ENCODE measurements around the gene LARP6. TPM values are rescaled to one million over a fixed set of nuclear protein-coding genes. Genes with fewer than 3 reads are reported as not detected.

Gene LARP6
- total RNA-seq, 2 experiments from 2014 or later: 0.31 TPM; not detected in 1

- no peaks in the 10 kb centered on the region for H3K36me3 ChIP-seq (ENCODE audit: insufficient read depth, low read length)
- Mint-ChIP-seq H3K27me3 (peaks cover 14% of the 10 kb centered on the region), H3K27ac (no peak overlapping the region), H3K4me1 (ENCODE audit: low read depth) (no peaks in the 10 kb centered on the region), H3K9me3 (no peaks in the 10 kb centered on the region), H3K36me3 (ENCODE audit: low read depth) (no peaks in the 10 kb centered on the region), H3K4me3 (no peak overlapping the region)
- no peaks in the 10 kb centered on the region for H3K4me1 ChIP-seq (ENCODE audit: insufficient read depth, low read length)
- DNase-seq (no peak), ATAC-seq (ENCODE audit: poor library complexity) (no peak)
- no peak overlapping the region for H3K27ac ChIP-seq (ENCODE audit: low read depth in 1 of 2, low read length in 2 of 2)
- peaks cover 0 to 8% of the 10 kb centered on the region in 2 experiments for H3K27me3 ChIP-seq (ENCODE audit: control insufficient read depth in 1 of 2, insufficient read depth in 2 of 2, low read length in 2 of 2)
- no peak overlapping the region for H3K4me3 ChIP-seq (ENCODE audit: low read length)
- no peak for TF ChIP-seq CTCF (IDR thresholded peaks at IDR 0.05)
- ChIA-PET POLR2A (no interaction called here), CTCF (no interaction called here)
- no peaks in the 10 kb centered on the region for H3K9me3 ChIP-seq (ENCODE audit: control insufficient read depth in 1 of 2, insufficient read depth in 1 of 2, low read length in 2 of 2)
- intact Hi-C loops (cut with DNase I, micrococcal nuclease): no loop called here
Observed at GRCh38 chr15:70781236-70781635, 72.7 kb downstream of the LARP6 start.

Other genes with a start within 250 kb of the LARP6 start
- gene UACA, start 90.6 kb downstream of the LARP6 start, total RNA-seq: 1 to 10 TPM; 1.1 to 1.5 TPM
- gene THAP10, start 38.3 kb upstream of the LARP6 start, total RNA-seq: not detected
- gene LRRC49, start 38.7 kb upstream of the LARP6 start, total RNA-seq: under 1 TPM; 0.39 to 0.49 TPM

Data from CD4-positive, alpha-beta T cell (primary cell).